Measurements from ENCODE around the gene KCNJ14.

DNA sequence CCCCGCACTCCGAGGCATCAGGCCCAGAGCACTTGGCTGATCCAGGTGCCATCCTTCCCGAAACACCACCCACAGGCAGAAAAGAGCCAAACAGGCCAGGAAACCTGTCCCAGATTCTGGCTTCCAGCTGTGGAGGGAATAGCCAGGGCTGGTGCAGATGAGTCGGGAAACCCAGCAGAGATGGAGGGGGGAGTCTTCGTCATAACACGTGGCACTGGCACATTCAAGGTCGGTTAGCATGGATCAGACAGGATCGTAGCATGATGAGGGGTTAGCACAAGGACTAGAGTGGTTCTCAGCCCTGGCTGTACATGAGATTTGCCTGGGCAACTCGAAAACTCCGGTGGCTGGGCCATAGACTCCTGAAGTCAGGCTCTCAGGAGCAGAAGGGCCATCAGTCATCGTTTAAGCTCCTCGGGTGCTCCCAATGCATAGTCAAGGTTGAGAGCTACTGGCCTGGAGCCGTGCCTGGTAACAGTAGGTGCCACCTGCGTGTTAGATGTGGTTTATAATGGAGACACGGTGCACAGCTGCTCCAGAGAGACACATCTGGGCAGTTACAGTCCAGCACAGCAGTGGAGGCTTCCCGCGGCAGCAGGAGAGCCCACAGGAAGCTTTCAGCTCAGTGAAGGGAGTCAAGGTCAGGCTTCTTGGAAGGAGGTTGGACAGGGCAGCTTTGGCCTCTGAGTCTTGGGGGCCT, 20.1 kb downstream of the KCNJ14 start:
- TF ChIP-seq POLR2AphosphoS5 (IDR thresholded peaks at IDR 0.05) (no peak), EP300 (IDR thresholded peaks at IDR 0.05) (no peak)
- TF ChIP-seq, protein P1, sequence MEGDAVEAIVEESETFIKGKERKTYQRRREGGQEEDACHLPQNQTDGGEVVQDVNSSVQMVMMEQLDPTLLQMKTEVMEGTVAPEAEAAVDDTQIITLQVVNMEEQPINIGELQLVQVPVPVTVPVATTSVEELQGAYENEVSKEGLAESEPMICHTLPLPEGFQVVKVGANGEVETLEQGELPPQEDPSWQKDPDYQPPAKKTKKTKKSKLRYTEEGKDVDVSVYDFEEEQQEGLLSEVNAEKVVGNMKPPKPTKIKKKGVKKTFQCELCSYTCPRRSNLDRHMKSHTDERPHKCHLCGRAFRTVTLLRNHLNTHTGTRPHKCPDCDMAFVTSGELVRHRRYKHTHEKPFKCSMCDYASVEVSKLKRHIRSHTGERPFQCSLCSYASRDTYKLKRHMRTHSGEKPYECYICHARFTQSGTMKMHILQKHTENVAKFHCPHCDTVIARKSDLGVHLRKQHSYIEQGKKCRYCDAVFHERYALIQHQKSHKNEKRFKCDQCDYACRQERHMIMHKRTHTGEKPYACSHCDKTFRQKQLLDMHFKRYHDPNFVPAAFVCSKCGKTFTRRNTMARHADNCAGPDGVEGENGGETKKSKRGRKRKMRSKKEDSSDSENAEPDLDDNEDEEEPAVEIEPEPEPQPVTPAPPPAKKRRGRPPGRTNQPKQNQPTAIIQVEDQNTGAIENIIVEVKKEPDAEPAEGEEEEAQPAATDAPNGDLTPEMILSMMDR (IDR thresholded peaks at IDR 0.05): no peak

All from gastroesophageal sphincter (tissue), 3 donors.